H1 (cell line): Measurements from ENCODE around the gene TOMM7.

Experiments
- ATF2 ChIP-seq: IDR thresholded peaks from 2 replicates; pipeline ENCODE4 v1.6.1; 2012; ENCODE audit warnings: low read length, inconsistent platforms
- ATF3 ChIP-seq: IDR thresholded peaks from 2 replicates; pipeline ENCODE4 v1.6.1; 2011; ENCODE audit warnings: low read depth, mild to moderate bottlenecking, low read length; ENCODE audit not compliant: insufficient read depth
- CTCF ChIP-seq, 3 experiments: IDR thresholded peaks; 1 replicate in 2 of 3; 2 replicates in 1 of 3; pipeline versions ENCODE4 v1.5.1 to v1.6.1; 2011; ENCODE audit warnings: low read length in 3 of 3, mild to moderate bottlenecking in 3 of 3, inconsistent platforms in 2 of 3, low read depth in 1 of 3, moderate library complexity in 1 of 3; ENCODE audit not compliant: insufficient read depth in 1 of 3; ENCODE audit errors: control extremely low read depth in 1 of 3
- EGR1 ChIP-seq: IDR thresholded peaks from 2 replicates; pipeline ENCODE4 v1.6.1; 2011; ENCODE audit warnings: low read depth, low read length, borderline replicate concordance
- EZH2 ChIP-seq: fragments of 200-600 bp; sonication (generic); IDR thresholded peaks from 2 replicates; pipeline ENCODE4 v1.7.1; 2012; ENCODE audit warnings: low read depth, mild to moderate bottlenecking, moderate library complexity, low read length, inconsistent platforms; ENCODE audit not compliant: severe bottlenecking
- HDAC6 ChIP-seq: IDR thresholded peaks from one replicate; pipeline ENCODE4 v1.7.1; 2012; ENCODE audit warnings: low read depth, mild to moderate bottlenecking, inconsistent platforms, low read length, moderate library complexity
- PHF8 ChIP-seq: fragments of 200-600 bp; sonication (generic); conservative IDR thresholded peaks from 2 replicates; pipeline ENCODE4 v1.7.1; 2012; ENCODE audit warnings: low read depth, mild to moderate bottlenecking, inconsistent platforms, low read length, moderate library complexity
- POLR2A ChIP-seq, 2 experiments: IDR thresholded peaks; 1 replicate in 1 of 2; 2 replicates in 1 of 2; pipeline ENCODE4 v1.6.1; 2011; ENCODE audit warnings: low read depth in 2 of 2, low read length in 2 of 2, mild to moderate bottlenecking in 2 of 2; ENCODE audit errors: control extremely low read depth in 1 of 2

GRCh38 chr7:22814261-22815208, 8.1 kb downstream of the TOMM7 start:
- TF ChIP-seq CTCF (IDR thresholded peaks at IDR 0.05; ENCODE audit: control extremely low read depth in 1 of 3, insufficient read depth in 1 of 3, low read depth in 1 of 3, low read length in 3 of 3) (no peak), POLR2A (IDR thresholded peaks at IDR 0.05; ENCODE audit: control extremely low read depth in 1 of 2, low read depth in 2 of 2, low read length in 2 of 2) (no peak), HDAC6 (no peak), ATF2 (no peak), ATF3 (no peak), EGR1 (no peak), EZH2 (no peak), PHF8 (no peak)
